C4-2B (cell line): ENCODE measurements around the gene RAB11A.

ENCODE experiments used
- H3K27ac ChIP-seq: fragments of 450-650 bp; 2 replicates; pipeline ENCODE4 v1.5.1; 2017
- CTCF ChIP-seq: fragments of 450-650 bp; conservative IDR thresholded peaks from 2 replicates; pipeline ENCODE4 v1.5.1; 2017; ENCODE audit warnings: mild to moderate bottlenecking
- ZFX ChIP-seq: fragments of 450-650 bp; IDR thresholded peaks from 2 replicates; pipeline ENCODE4 v1.6.1; 2017

The RAB11A gene

GRCh38 chr15:65836665-65837064 is 32.6 kb upstream of the RAB11A start:
- H3K27ac ChIP-seq: no peak overlapping the region
- peak; percentile 39; the same call in 1 of the 2 replicates for TF ChIP-seq CTCF
- no peak for TF ChIP-seq ZFX

- TF ChIP-seq ZFX (no peak), CTCF (no peak)
- H3K27ac ChIP-seq: no peak overlapping the region
Measured at GRCh38 chr15:65837301-65838294, 31.7 kb upstream of the RAB11A start.

GRCh38 chr15:65839354-65839901 is 29.9 kb upstream of the RAB11A start:
- TF ChIP-seq CTCF: no peak
- no peak for TF ChIP-seq ZFX
- no peak overlapping the region for H3K27ac ChIP-seq

GRCh38 chr15:65839985-65840384 is 29.3 kb upstream of the RAB11A start:
- TF ChIP-seq CTCF: no peak
- no peak for TF ChIP-seq ZFX
- no peak overlapping the region for H3K27ac ChIP-seq

GRCh38 chr15:65841121-65841930 is 28.0 kb upstream of the RAB11A start:
- no peak for TF ChIP-seq CTCF
- no peak overlapping the region for H3K27ac ChIP-seq

- TF ChIP-seq CTCF: no peak
- TF ChIP-seq ZFX: no peak
Measured at GRCh38 chr15:65845826-65846519, 23.3 kb upstream of the RAB11A start.

More at GRCh38 chr15:65845826-65846519, 23.3 kb upstream of the RAB11A start:
- no peak overlapping the region for H3K27ac ChIP-seq
